ENCODE measurements around the gene DDX52. TPM values are rescaled to one million over a fixed set of nuclear protein-coding genes. Genes with fewer than 3 reads are reported as not detected.

Gene DDX52
- total RNA-seq, 2 donors from 2014 or later: 10.9 to 20.5 TPM

- intact Hi-C loops (cut with DNase I): no loop called here
- WGBS, 2 donors: 59 to 64% methylated on average over 9 of the region's 9 CpGs
- ATAC-seq (no peak), DNase-seq (no peak)
- no peak overlapping the region for H3K4me3 ChIP-seq
- no peaks in the 10 kb centered on the region for H3K9me3 ChIP-seq
- H3K36me3 ChIP-seq (replicated peaks in 1 of 2; ENCODE audit: insufficient read depth in 1 of 2, low read depth in 2 of 2): no peaks in the 10 kb centered on the region
- TF ChIP-seq POLR2A (IDR thresholded peaks at IDR 0.05) (no peak), CTCF (IDR thresholded peaks at IDR 0.05) (no peak)
- no peaks in the 10 kb centered on the region for H3K27me3 ChIP-seq
- no peak overlapping the region for H3K27ac ChIP-seq
- no peaks in the 10 kb centered on the region for H3K4me1 ChIP-seq
Measured at GRCh38 chr17:37671028-37671823, 28.0 kb upstream of the DDX52 start.

- Histone ChIP-seq H3K27me3 (no peaks in the 10 kb centered on the region), H3K4me1 (no peaks in the 10 kb centered on the region), H3K27ac (no peak overlapping the region), H3K9me3 (no peaks in the 10 kb centered on the region), H3K36me3 (replicated peaks in 1 of 2; ENCODE audit: insufficient read depth in 1 of 2, low read depth in 2 of 2) (no peaks in the 10 kb centered on the region), H3K4me3 (no peak overlapping the region)
- TF ChIP-seq CTCF (IDR thresholded peaks at IDR 0.05) (no peak), POLR2A (IDR thresholded peaks at IDR 0.05) (no peak)
- WGBS, 2 donors: 72 to 78% methylated on average over 1 of the region's 1 CpG
- intact Hi-C loops (cut with DNase I): no loop called here
- DNase-seq (no peak), ATAC-seq (no peak)
Measured at GRCh38 chr17:37667039-37667438, 23.8 kb upstream of the DDX52 start.

- no peak for TF ChIP-seq CTCF (IDR thresholded peaks at IDR 0.05)
- no peak for ATAC-seq
- Histone ChIP-seq H3K4me3 (no peak overlapping the region), H3K9me3 (no peaks in the 10 kb centered on the region), H3K4me1 (no peaks in the 10 kb centered on the region), H3K27me3 (no peaks in the 10 kb centered on the region), H3K36me3 (replicated peaks in 1 of 2; ENCODE audit: insufficient read depth in 1 of 2, low read depth in 2 of 2) (no peaks in the 10 kb centered on the region), H3K27ac (no peak overlapping the region)
- intact Hi-C loops (cut with DNase I): no loop called here
- no peak for DNase-seq
- WGBS, 2 donors: 78 to 91% methylated on average over 3 of the region's 3 CpGs
Measured at GRCh38 chr17:37664214-37664613, 21.0 kb upstream of the DDX52 start.

GRCh38 chr17:37662353-37662752 lies 19.1 kb upstream of the DDX52 start:
- TF ChIP-seq POLR2A (IDR thresholded peaks at IDR 0.05) (no peak), CTCF (IDR thresholded peaks at IDR 0.05) (no peak)
- DNase-seq (no peak), ATAC-seq (no peak)
- Histone ChIP-seq H3K27ac (no peak overlapping the region), H3K36me3 (replicated peaks in 1 of 2; ENCODE audit: insufficient read depth in 1 of 2, low read depth in 2 of 2) (no peaks in the 10 kb centered on the region), H3K4me3 (no peak overlapping the region), H3K4me1 (no peaks in the 10 kb centered on the region), H3K27me3 (no peaks in the 10 kb centered on the region), H3K9me3 (no peaks in the 10 kb centered on the region)
- WGBS, 2 donors: 71 to 78% methylated on average over 4 of the region's 4 CpGs
- intact Hi-C loops (cut with DNase I): no loop called here

Data from body of pancreas (tissue), 4 donors.